ENCODE measurements around the gene SEMA3G.

SEMA3G gene

DNA sequence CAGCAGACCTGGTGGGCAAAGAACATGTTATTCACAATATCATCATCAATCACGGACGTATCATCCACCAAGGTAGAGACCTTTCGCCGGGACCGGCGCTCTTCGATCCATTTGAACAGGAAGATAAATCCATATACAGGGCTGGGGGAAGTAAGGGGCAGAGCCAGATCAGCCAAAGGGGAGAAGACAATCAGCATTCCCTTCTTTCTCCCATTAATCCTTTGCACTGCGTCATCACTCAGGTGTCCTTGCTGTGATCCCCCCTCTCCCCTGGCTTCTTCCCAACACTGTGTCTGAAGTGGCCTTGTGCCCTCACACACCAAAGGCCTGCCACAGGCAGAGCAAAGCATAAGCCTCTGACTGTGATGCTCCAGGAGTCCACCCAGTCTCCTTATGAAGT, 36.4 kb downstream of the SEMA3G start:
- DNase-seq: no peak

DNA sequence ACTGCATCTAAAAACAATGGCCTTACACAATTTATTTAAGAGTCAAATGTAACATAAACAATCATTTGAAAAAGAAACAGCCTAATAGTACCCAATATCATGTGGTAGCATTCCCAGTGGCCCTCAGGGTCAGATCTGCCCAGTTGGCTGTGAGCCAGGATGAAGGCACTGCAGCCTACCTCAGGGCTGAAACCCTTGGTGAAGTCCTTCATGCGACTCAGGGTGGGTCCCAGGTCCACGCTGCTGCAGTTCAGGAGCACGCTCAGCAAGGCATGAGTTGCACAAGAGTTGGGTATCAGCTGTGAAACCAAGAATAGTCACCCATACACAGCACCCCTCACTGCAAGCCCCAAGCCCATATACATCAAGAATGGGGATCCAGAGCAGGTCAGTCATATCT, 37.1 kb downstream of the SEMA3G start:
- DNase-seq: no peak

DNA sequence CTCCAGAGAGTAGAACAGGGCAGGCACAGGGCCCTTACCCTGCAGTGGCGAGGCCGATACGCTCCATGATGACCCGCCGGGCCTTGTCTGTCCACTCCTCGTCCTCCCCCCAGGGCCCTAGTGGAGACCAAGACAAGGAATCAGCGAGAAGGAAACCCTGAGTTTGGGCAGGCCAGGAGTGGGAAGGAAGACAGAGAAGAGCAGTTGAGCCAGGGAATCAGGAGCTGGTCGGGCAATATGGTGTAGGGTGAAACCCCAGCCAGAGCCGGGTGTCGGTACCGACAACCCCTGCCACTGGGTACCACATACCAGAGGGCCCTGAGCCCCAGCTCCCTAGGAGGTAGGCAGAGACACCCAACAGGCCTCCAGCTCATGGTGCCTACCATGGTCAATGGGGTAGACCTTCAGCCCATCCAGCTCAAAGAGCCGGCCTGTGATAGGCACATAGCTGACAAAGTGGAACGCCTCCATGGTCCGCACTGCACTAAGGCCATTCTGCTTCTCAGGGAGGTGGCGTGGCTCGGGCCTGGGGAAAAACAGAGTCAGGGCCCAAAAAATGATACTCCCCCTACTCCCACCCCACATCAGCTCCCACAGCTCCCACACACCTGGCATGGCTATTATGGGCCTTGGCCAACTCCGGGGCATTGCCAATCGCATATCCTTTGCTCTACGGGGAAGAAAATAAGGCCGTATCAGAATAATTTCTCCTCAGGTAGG, 38.0 kb downstream of the SEMA3G start:
- DNase-seq: no peak

DNA sequence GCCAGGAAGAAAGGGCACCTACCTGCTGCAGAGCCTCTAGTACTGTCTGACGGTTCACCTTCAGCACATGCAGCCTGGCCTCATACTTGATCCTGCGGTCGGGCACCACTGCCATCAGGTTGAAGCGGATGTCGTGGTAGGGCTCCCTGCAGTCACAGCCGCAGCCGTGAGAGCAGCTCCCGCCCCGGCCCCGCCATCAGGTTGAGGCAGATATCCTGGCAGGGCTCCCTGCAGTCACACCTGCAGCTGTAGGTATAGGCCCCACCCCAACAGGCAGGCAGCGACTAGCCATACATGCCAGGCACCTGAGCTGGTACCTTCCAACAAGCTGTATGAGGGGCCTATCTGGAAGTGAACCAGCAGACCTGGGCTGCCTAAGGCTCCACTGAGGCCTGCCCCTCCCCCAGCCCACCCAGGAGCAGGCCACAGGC, 38.7 kb downstream of the SEMA3G start:
- no peak for DNase-seq

DNA sequence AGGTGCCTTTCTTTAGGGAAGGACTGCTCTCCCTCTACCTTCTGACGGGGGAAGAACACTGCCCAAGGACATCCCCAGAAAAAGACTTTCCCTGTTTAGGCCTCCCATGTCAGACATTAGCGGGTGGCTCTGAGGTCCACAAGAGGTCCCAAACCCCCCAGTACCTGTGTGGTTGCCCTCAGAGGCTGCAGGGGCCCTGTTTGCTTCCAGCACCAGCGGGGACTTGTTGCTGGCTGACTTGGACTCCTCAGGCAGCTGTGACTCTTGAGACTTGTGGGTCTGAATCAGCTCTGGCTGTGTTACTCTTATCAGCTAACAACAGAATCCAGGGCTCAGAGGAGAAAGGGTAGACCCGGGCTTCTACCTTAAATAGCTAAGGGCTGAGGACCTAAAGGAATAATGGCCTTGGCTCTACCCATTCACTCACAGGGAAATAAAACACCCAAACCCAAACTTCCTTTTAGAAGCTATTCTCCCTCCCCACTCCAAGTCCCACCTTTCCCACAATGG, 39.2 kb downstream of the SEMA3G start:
- no peak for DNase-seq

DNA sequence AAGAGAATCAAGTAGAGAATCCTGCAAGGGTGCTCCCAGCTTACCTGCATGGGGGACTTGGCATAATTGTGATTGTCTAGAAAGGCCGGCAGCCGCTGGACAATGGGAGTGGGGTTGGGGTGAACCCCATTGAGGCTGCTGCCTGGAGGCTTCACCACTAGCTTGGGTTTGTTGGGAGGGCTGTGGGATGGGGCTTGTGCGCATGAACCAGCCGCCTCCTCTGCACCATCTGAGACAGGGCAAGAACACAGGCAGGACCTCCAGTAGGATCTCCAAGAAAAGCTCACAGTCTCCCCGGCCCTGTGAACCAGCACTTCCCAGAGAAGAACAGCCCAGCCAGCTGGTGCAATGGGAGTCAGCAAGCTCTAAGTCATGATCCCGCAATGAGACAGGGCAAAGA, 39.8 kb downstream of the SEMA3G start:
- DNase-seq: no peak

DNA sequence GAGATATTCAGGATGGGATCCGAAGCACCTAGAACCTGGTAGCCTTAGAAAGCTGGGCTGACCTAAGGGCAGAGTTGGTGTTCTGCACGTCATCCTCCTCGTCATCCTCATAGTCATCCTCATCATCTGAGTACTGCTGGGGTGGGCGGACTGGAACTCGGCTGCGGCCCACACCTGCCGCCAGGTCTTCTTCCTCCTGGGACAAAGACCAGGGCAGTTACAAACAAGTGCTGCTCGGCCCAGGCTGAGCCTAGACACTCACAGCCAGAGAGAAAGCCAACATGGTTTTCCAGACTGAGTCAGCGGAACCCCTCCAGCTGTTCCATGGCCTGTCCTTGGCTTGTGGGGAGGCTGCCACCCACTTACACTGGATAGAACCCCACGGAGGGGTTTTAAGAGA, 40.5 kb downstream of the SEMA3G start:
- no peak for DNase-seq

DNA sequence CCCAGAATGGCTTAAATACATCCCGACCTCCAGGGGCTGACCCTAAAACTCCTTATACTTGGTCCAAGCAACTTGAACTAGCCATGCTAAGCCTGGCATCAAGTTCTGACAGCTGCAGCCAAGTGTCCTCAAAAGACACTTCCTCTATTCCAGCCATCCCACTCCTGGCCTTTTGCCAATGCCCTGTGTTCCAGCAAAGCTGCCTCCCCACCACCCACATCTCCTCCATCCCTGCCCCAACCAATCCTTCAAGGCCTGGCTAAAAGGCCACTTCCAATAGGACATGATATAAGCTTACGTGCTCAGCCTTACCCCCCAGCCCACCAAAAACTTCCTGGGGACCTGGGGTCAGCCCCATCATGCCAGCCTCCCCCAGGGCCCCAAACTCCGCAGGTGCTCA, 40.9 kb downstream of the SEMA3G start:
- no peak for DNase-seq

DNA sequence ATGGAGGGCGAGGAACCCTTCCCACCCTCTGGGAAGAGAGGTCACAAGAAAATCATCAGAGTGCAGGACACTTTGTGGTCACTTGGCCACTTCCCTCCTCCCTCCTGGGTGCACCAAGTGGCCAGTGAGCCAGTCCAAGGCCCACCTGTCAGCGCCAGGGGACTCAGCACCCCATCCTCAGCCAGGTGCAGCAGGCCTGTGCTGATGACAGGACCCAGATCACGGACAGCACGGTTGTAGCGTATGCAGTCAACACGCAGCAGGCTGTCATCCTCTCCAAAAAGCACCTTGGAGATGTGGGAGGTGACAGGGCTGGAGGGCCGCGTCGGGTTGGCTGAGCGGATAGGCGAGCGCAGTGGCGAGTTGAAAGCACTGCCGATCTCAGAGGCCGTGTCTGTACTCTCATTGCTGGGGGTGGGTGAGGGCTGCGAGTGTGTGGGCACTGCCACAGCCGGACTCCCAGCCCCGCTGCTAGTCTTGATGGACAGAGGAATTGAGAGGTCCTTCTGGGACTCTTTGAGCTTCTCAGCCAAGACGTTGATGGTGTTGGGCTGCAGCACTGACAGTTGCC, 41.5 kb downstream of the SEMA3G start:
- no peak for DNase-seq

DNA sequence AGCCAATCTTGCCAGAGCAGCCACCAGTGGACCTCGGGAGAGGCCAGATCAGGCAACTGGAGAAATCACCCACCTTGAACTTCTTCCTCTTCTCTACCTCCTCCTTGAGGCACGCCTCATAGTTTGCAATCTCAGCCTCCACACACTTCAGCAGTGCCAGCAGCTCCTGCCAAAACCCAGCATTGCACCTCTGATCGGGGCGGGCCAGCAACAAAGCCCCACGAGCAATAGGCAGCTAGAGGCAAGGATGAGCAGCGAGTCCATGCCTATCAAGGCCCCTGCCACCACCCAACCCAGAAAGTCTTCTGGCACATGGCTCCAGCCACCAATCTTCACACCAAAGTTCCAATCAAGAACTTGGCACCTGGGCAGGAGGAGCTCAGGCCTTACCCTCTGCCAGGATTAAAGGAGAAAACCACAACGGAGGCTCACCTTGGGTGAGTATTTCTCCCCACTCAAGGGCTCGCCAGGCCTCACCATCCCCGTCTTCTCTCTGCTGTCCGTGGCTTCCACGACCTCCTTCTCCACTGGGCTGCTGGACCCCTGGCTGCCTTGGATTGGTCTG, 42.1 kb downstream of the SEMA3G start:
- no peak for DNase-seq

DNA sequence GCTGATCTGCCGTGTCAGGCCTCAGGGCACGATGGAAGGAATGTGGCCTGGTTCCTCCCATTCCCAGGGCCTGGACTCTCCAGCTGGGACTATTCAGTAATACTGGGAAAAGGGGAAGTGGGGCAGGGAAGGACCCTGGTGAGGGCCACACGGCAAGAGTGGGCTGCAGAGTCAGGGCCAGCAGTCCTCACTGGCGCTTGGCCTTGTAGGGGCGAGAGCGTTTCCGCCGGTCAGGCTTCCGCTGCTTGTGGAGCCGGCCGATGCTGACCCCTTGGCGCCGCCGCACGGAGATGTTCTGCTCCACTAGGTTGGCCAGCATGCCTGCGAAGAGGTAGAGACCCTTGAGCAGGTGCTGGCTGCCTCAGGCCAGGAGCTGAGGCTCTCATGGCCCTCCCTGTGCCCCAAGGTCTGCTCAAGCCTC, 42.8 kb downstream of the SEMA3G start:
- no peak for DNase-seq

DNA sequence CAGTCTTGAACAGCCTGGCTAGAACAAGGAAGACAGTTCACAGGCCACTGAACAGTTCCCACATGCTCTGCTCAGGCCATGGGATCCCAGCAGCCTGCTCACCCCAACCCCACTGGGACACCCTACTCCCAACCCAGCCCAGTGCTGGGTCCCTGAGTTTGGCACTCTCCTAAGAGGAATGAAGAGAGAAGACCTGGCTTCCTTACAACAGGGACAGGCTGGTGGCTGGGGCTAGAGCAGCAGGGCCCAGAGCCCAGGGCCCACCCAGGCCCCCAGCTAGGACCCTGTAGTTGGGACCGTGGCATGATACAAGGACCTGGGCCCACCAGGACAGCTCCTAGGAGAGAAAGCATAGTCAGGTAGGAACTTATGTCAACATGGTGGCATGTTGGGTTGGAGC, 43.4 kb downstream of the SEMA3G start:
- DNase-seq: no peak

DNA sequence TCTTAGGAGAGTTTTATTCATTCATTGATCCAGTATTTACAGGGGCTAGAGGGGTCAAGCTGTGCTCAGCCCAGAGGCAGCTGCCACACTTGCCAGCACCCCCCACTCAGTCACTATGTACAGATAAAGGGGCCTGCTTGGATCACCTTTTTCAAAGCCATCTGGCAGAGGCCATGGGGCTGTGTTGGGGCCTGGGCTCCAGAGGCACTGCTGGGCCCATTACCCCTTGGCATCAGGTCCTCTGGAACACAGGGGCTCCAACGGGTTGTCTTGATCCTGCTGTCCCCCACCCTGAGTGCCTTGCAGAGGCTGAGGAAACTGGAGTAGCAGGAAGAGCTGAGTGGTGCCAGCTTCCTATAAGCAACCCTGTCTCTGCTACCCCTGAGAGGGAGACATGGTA, 43.9 kb downstream of the SEMA3G start:
- no peak for DNase-seq

DNA sequence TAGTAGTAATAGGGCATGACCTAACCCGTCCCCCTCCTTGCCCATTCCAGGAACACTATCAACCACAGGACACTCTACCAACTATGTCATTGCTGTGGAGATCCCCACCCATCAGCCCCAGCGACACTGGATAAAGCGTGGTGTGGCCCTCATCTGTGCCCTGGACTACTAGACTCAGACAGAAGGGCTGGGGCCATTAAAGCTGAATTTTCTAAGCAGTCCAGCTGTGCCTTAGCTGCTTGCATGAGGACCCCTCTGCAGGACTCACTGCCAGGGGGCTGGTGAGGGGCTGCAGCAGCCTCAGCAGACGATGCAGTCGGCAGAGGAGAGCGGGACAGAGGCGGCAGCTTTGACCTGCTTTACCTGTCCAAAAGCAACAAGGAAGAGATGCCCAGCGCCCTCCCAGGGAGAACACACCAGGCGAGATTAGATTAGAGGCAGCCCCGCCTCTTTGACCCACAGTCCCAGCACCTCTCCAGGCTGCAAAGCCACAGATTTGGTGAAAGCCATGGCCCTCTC, 44.6 kb downstream of the SEMA3G start:
- no peak for DNase-seq

DNA sequence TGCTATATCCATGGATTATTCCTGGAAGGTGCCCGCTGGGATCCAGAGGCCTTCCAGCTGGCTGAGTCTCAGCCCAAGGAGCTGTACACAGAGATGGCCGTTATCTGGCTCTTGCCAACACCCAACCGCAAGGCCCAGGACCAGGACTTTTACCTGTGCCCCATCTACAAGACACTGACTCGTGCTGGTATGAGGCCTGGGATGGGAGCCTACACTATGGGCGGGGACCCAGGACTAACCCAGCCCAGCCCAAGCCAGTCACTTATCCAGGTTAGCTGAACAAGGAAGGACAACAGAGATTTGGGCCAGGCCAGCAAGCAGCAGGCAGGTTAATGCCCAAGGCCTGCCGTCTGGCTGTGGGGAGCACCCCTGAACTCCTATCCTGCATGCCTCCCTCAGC, 45.3 kb downstream of the SEMA3G start:
- no peak for DNase-seq

DNA sequence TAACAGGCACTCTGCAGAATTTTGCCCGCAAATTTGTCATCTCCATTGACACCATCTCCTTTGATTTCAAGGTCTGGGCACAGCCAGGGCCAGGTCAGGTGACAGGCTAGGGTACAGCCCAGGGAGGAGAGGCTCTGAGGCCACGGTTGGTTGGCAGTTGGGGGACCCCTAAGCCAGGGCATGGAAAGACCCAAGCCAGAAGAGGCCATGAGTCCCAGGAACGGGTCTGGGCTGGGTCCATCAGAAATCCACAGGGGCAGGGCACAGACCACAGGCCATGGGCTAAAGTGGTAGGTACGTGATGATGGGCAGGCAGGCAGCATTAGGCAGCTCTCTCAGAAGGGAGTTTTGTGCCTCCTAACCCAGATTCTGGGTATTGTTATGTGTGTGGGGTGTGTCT, 45.8 kb downstream of the SEMA3G start:
- DNase-seq: no peak

DNA sequence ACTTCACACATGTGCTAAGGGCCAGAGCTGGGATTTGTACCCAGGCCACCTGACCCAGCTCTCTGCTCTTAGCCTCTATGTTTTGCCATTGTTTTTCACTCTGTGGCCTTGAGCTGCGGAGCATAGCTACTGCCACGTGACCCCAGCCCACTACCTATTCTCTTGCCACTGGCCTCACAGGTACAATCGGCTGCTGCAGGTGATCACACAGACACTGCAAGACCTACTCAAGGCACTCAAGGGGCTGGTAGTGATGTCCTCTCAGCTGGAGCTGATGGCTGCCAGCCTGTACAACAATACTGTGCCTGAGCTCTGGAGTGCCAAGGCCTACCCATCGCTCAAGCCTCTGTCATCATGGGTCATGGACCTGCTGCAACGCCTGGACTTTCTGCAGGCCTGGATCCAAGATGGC, 46.2 kb downstream of the SEMA3G start:
- DNase-seq: no peak

DNA sequence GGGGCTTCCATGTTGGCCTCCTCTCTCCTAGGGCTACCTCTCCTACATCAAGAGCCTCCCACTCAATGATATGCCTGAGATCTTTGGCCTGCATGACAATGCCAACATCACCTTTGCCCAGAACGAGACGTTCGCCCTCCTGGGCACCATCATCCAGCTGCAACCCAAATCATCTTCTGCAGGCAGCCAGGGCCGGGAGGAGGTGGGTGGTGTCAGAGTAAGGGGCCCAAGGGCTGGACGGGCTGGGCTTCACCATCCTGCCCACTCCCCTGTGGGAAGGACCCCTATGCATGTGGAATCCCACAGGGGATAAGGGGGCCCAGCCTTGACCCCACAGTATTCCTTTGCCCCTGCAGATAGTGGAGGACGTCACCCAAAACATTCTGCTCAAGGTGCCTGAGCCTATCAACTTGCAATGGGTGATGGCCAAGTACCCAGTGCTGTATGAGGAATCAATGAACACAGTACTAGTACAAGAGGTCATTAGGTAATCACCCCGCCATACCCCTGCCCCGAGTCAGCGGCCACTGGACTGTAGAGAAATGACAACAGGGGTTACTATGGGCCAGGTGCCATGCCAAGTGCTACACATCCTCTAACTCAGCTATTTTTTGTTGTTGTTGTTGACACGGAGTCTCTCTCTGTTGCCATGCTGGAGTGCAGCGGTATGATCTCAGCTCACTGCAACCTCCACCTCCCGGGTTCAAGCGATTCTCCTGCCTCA, 47.1 kb downstream of the SEMA3G start:
- no peak for DNase-seq

DNA sequence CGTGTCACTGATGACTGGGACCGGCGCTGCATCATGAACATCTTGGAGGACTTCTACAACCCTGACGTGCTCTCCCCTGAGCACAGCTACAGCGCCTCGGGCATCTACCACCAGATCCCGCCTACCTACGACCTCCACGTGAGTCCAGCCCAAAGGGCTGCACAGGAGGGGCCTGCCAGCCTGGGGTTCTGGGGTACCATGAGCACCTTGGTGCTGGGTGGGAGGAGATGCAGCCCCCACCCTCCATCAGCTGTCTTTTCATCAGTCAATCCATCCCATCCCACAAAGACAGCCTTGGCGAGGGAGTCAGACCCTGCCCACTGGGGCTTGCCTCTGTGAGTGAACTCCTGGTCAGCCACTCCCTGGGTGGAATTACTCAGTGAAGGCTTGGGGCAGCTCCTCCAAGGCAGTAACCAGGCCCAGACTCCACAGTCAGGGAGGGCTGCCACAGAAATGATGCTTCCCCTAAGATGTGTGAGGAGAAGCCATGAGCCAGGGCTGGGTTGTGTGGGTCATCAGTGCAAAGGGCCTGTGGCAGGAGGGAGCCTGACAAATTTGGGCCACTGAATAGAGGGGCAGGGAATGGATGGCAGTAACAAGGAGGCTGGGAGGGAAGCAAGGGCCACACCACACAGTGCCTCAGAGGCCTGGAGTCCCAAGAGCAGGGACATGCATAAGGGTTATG, 47.9 kb downstream of the SEMA3G start:
- no peak for DNase-seq

DNA sequence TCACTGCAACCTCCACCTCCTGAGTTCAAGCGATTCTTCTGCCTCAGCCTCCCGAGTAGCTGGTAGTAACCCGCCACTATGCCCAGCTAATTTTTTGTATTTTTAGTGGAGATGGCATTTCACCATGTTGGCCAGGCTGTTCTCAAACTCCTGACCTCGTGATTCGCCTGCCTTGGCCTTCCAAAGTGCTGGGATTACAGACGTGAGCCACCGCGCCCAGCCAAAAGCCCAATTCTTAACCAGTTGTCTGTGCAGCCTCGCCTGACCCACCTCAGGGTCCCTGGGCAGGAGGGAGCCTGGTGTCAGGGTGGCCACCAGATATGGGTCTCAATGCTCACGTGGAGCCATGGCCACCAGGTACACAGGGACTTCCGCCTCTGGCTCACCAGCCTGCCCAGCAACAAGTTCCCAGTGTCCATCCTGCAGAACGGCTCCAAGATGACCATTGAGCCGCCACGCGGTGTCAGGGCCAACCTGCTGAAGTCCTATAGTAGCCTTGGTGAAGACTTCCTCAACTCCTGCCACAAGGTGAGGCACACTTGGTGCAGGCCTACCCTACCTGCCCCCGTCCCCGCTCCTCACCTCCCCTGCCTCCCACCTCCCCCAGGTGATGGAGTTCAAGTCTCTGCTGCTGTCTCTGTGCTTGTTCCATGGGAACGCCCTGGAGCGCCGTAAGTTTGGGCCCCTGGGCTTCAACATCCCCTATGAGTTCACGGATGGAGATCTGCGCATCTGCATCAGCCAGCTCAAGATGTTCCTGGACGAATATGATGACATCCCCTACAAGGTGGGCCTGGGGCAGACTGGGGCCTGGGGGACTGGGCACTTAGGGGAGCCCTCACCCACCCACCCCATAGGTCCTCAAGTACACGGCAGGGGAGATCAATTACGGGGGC, 48.6 kb downstream of the SEMA3G start:
- no peak for DNase-seq

DNA sequence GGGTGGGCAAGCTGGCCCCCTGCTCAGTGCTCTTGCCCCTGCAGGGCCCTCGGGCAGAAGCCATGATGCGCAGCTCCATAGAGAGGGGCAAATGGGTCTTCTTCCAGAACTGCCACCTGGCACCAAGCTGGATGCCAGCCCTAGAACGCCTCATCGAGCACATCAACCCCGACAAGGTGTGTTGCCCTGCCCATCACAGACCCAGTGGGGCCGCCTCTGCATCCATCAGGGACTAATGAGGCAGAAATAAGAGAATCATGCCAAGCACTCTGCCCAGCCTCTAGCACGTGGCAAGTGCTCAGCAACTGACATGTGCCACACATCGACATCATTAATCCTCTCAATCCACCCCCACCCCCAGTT, 49.4 kb downstream of the SEMA3G start:
- no peak for DNase-seq
